Body of pancreas (tissue), 4 donors: Measurements from ENCODE around the gene TBATA. TPM values are rescaled to one million over a fixed set of nuclear protein-coding genes. Genes with fewer than 3 reads are reported as not detected.
A peak's percentile ranks its signal among the peaks of the same experiment; 100 is the strongest.

Experiments
- ATAC-seq: fragments of 150-250 bp; one replicate; pipeline ENCODE4 v1.9.1; 2016
- DNase-seq, 4 donors: peaks; one replicate each; pipeline ENCODE4 v3.0.0-alpha.2; 2019
- H3K27ac ChIP-seq, 4 donors: fragments of 200-600 bp; sonication (generic); 1 replicate in 3 of 4; 2 replicates in 1 of 4; pipeline versions ENCODE4 v1.5.1 to v1.6.1; 2016 to 2019; ENCODE audit warnings: mild to moderate bottlenecking in 1 of 4, mixed read lengths in 1 of 4, moderate library complexity in 1 of 4
- H3K27me3 ChIP-seq, 2 donors: fragments of 200-600 bp; sonication (generic); one replicate each; pipeline ENCODE4 v1.6.0; 2016; ENCODE audit warnings: mild to moderate bottlenecking in 1 of 2
- H3K36me3 ChIP-seq, 2 donors: fragments of 200-600 bp; sonication (generic); replicated peaks in 1 of 2; 2 replicates each; pipeline ENCODE4 v1.5.1; 2016; ENCODE audit warnings: low read depth in 2 of 2; ENCODE audit not compliant: insufficient read depth in 1 of 2
- H3K4me1 ChIP-seq: fragments of 200-600 bp; sonication (generic); one replicate; pipeline ENCODE4 v1.6.0; 2016
- H3K4me3 ChIP-seq, 2 donors: fragments of 200-600 bp; sonication (generic); 1 replicate in 1 of 2; 2 replicates in 1 of 2; pipeline ENCODE4 v1.5.1; 2016 to 2019
- H3K9me3 ChIP-seq, 3 donors: fragments of 200-600 bp; sonication (generic); 1 replicate in 2 of 3; 2 replicates in 1 of 3; pipeline ENCODE4 v1.5.1; 2016
- POLR2A ChIP-seq, 3 donors: fragments of 450-650 bp; IDR thresholded peaks; one replicate each; pipeline ENCODE4 v1.6.1; 2016; ENCODE audit warnings: antibody characterized with exemption in 3 of 3, mild to moderate bottlenecking in 2 of 3
- WGBS, 2 donors: methylation state at CpG; one replicate each; pipeline ENCODE4 v1.1.5; 2017; 5-methylcytosine and 5-hydroxymethylcytosine counted together
- intact Hi-C: fragments of 100-400 bp; cut with DNase I; formaldehyde crosslinking; loops from one replicate; pipeline ENCODE4 v1.15.1; 2023
- total RNA-seq, 2 donors: library from RNA; depleted of rRNA; stranded (reverse); fragments of >200 nt; gene quantifications; one replicate each; pipeline ENCODE4 v1.1.0, GENCODE V29; 2016
- TF ChIP-seq, protein P1 (sequence below), 7 experiments: fragments of 450-650 bp in 4 of 7; fragments of 200-600 bp in 3 of 7; sonication (generic) in 3 of 7; IDR thresholded peaks; one replicate each; pipeline ENCODE4 v1.5.1; 2016 to 2019; ENCODE audit warnings: antibody characterized with exemption in 7 of 7

TBATA gene
- total RNA-seq, 2 donors from 2014 or later = not detected

DNA sequence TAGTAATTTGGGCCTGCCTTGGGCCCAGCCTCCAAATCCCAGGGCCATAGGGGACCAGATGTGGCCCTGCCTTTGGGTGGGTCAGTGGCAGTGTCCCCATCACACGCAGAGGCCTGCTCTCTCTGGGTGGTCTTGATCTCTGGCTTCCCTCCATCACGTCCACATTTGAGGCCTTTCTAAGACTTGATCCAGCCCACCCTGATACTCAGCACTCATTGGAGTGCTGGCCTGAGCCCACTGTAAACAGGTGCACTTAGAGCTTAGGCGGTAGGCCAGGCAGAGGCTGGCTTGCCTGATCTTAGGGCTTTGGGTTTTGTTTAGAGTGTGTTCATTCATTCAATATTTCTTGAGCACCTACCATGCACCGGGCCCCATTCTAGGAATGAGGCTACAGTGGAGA is 52.6 kb downstream of the TBATA start:
- no peak for TF ChIP-seq POLR2A (IDR thresholded peaks at IDR 0.05)
- TF ChIP-seq, protein P1, sequence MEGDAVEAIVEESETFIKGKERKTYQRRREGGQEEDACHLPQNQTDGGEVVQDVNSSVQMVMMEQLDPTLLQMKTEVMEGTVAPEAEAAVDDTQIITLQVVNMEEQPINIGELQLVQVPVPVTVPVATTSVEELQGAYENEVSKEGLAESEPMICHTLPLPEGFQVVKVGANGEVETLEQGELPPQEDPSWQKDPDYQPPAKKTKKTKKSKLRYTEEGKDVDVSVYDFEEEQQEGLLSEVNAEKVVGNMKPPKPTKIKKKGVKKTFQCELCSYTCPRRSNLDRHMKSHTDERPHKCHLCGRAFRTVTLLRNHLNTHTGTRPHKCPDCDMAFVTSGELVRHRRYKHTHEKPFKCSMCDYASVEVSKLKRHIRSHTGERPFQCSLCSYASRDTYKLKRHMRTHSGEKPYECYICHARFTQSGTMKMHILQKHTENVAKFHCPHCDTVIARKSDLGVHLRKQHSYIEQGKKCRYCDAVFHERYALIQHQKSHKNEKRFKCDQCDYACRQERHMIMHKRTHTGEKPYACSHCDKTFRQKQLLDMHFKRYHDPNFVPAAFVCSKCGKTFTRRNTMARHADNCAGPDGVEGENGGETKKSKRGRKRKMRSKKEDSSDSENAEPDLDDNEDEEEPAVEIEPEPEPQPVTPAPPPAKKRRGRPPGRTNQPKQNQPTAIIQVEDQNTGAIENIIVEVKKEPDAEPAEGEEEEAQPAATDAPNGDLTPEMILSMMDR (IDR thresholded peaks at IDR 0.05) = no peak
- Histone ChIP-seq H3K4me1 (no peaks in the 10 kb centered on the region), H3K27ac (no peak overlapping the region), H3K4me3 (no peak overlapping the region), H3K9me3 (no peaks in the 10 kb centered on the region), H3K27me3 (no peaks in the 10 kb centered on the region), H3K36me3 (no peaks in the 10 kb centered on the region)
- WGBS, 2 donors = 86 to 100% methylated on average over 3 to 4 of the region's 4 CpGs
- no peak for DNase-seq
- intact Hi-C loops = no loop called here
- ATAC-seq = no peak

DNA sequence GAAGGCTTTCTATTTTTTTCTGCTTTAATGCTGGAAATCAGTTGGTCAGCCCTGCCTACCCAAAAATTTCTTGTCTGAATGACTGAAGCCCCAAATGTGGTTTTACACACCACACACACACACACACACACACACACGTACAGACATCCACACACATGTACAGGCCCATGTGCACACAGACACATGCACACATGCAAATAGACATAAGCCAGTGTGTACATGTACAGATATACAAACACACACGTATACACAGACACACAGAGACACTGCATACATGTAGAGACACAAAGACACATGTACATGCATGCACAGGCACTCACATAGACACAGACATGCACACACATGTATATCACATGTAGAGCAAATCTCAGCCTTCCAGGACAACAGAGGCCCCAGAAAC is 54.2 kb downstream of the TBATA start:
- TF ChIP-seq, protein P1 (IDR thresholded peaks at IDR 0.05) = no peak
- TF ChIP-seq POLR2A (IDR thresholded peaks at IDR 0.05) = no peak
- no peaks in the 10 kb centered on the region for H3K4me1 ChIP-seq
- no peak for ATAC-seq
- no peaks in the 10 kb centered on the region for H3K27me3 ChIP-seq
- 52 to 78% methylated on average over 2 of the region's 2 CpGs for WGBS, 2 donors
- no peak for DNase-seq
- H3K27ac ChIP-seq = no peak overlapping the region
- no peaks in the 10 kb centered on the region for H3K36me3 ChIP-seq
- no peaks in the 10 kb centered on the region for H3K9me3 ChIP-seq
- H3K4me3 ChIP-seq = no peak overlapping the region
- intact Hi-C loops = no loop called here

DNA sequence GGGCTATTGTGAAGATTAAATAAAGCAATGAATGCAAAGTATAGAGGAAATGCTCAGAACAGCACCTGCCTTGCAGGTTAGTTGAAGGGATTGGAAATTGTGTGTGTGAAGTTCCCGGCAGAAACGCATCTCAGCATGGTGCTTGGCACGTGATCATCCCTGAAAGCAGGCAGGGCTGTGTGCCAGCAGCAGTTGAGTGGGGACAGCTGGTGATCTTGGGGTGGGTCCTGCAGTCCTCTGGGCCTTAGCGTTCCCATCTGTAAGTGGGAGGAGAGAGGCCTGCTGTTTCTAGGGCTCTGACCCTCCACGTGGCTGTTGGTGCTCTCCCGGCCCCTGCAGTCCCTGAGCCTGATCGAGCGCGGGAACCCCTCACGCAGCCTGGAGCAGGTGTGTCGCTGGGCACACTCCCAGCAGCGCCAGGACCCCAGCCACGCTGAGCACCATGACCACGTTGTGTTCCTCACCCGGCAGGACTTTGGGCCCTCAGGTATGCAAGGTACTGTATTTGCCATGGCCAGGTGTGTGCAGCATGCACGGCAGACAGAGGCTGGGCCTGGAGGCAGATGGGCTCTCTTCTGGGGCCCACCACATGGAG is 55.3 kb downstream of the TBATA start:
- H3K36me3 ChIP-seq = no peaks in the 10 kb centered on the region
- WGBS, 2 donors = 32 to 65% methylated on average over 3 to 16 of the region's 16 CpGs
- no peak overlapping the region for H3K4me3 ChIP-seq
- intact Hi-C loops = no loop called here
- DNase-seq (peak in 1 of 4 donors; percentile 7), ATAC-seq (no peak)
- no peaks in the 10 kb centered on the region for H3K4me1 ChIP-seq
- no peaks in the 10 kb centered on the region for H3K9me3 ChIP-seq
- H3K27me3 ChIP-seq = no peaks in the 10 kb centered on the region
- no peak for TF ChIP-seq POLR2A (IDR thresholded peaks at IDR 0.05)
- TF ChIP-seq, protein P1 (IDR thresholded peaks at IDR 0.05) = no peak
- H3K27ac ChIP-seq = no peak overlapping the region

DNA sequence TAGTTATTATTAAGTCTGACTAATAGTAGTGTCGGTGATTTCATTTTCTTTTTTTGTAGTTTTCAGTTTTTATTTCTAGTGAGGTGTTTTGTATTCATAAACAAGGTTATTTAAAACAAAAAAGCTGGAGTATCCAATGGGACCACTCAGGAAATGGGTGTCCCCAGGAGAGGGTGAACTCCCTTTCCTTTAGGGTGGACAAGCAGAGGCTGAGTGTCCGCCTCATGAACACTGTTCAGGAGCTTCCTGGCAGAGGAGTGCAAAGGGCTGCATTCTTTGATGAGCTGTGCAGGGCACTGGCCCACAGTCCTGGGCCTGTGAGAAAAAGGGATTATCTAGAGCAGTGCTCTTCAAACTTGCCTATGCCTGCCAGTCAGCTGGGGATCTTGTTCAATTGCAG is 56.8 kb downstream of the TBATA start:
- Histone ChIP-seq H3K4me3 (no peak overlapping the region), H3K9me3 (no peaks in the 10 kb centered on the region), H3K27ac (no peak overlapping the region), H3K4me1 (no peaks in the 10 kb centered on the region), H3K36me3 (no peaks in the 10 kb centered on the region), H3K27me3 (no peaks in the 10 kb centered on the region)
- intact Hi-C loops = no loop called here
- no peak for DNase-seq
- no peak for TF ChIP-seq POLR2A (IDR thresholded peaks at IDR 0.05)
- TF ChIP-seq, protein P1 (IDR thresholded peaks at IDR 0.05) = no peak
- no peak for ATAC-seq
- 81 to 90% methylated on average over 2 of the region's 2 CpGs for WGBS, 2 donors

DNA sequence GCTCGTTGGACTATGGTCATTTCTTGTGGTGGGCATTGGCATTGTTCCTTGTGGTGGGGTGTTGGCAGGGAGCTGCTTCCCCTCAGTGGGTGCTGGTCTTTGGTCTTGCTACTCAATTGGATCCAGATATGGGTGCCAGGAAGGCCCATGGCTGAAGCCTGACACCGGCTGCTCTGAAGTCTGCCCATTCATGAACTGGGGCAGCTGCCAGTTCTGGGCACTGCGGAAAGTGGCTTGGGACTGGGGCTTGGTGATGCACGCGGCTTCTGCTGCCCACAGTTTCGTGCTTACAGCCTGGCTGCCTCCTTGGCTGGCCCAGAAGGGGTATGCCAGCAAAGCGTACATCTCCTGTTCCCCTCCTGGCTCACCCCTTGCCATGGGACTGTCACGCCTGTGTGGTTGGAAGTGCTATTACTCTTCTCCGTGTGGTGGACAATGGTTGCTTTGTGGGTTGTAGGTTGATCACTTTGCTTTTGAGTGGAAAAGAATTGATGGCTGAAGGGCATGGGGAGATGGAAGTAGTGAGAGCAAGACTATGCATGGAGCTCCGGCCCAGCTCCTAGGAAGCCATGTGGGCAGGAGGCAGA is 58.2 kb downstream of the TBATA start:
- no peaks in the 10 kb centered on the region for H3K4me1 ChIP-seq
- H3K4me3 ChIP-seq = no peak overlapping the region
- H3K27ac ChIP-seq = no peak overlapping the region
- no peaks in the 10 kb centered on the region for H3K9me3 ChIP-seq
- no peak for ATAC-seq
- WGBS, 2 donors = 55 to 81% methylated on average over 3 to 10 of the region's 10 CpGs
- no peaks in the 10 kb centered on the region for H3K27me3 ChIP-seq
- H3K36me3 ChIP-seq = no peaks in the 10 kb centered on the region
- DNase-seq = no peak
- intact Hi-C loops = no loop called here
- TF ChIP-seq POLR2A (IDR thresholded peaks at IDR 0.05) = no peak
- TF ChIP-seq, protein P1 (IDR thresholded peaks at IDR 0.05) = no peak
